Epithelial cell of esophagus (primary cell): ENCODE data around the gene EFCAB6.

ENCODE experiments used
- DNase-seq: peaks from one replicate; pipeline ENCODE4 v3.0.0; 2010; ENCODE audit warnings: low read depth
- H3K4me3 ChIP-seq: 2 replicates; pipeline ENCODE4 v1.5.1; 2011; ENCODE audit warnings: mild to moderate bottlenecking, low read length, control low read depth
- TF ChIP-seq, protein P1 (sequence below): IDR thresholded peaks from 2 replicates; pipeline ENCODE4 v1.5.1; 2011; ENCODE audit warnings: low read depth, mild to moderate bottlenecking, low read length, control low read depth, inconsistent platforms; ENCODE audit not compliant: insufficient read depth; ENCODE audit errors: missing control alignments

EFCAB6 gene

GRCh38 chr22:43564859-43565258 is 247.2 kb downstream of the EFCAB6 start:
- TF ChIP-seq, protein P1, sequence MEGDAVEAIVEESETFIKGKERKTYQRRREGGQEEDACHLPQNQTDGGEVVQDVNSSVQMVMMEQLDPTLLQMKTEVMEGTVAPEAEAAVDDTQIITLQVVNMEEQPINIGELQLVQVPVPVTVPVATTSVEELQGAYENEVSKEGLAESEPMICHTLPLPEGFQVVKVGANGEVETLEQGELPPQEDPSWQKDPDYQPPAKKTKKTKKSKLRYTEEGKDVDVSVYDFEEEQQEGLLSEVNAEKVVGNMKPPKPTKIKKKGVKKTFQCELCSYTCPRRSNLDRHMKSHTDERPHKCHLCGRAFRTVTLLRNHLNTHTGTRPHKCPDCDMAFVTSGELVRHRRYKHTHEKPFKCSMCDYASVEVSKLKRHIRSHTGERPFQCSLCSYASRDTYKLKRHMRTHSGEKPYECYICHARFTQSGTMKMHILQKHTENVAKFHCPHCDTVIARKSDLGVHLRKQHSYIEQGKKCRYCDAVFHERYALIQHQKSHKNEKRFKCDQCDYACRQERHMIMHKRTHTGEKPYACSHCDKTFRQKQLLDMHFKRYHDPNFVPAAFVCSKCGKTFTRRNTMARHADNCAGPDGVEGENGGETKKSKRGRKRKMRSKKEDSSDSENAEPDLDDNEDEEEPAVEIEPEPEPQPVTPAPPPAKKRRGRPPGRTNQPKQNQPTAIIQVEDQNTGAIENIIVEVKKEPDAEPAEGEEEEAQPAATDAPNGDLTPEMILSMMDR: no peak
- no peak for DNase-seq
- no peak overlapping the region for H3K4me3 ChIP-seq

GRCh38 chr22:43563571-43563970 is 248.5 kb downstream of the EFCAB6 start:
- DNase-seq: no peak
- TF ChIP-seq, protein P1: no peak

GRCh38 chr22:43562843-43563242 is 249.3 kb downstream of the EFCAB6 start:
- DNase-seq: no peak
- TF ChIP-seq, protein P1: no peak
- H3K4me3 ChIP-seq: no peak overlapping the region

More at GRCh38 chr22:43563571-43563970, 248.5 kb downstream of the EFCAB6 start:
- H3K4me3 ChIP-seq: no peak overlapping the region

GRCh38 chr22:43561415-43562178 is 250.5 kb downstream of the EFCAB6 start:
- TF ChIP-seq, protein P1: no peak
- DNase-seq: no peak
- H3K4me3 ChIP-seq: no peak overlapping the region

DNA sequence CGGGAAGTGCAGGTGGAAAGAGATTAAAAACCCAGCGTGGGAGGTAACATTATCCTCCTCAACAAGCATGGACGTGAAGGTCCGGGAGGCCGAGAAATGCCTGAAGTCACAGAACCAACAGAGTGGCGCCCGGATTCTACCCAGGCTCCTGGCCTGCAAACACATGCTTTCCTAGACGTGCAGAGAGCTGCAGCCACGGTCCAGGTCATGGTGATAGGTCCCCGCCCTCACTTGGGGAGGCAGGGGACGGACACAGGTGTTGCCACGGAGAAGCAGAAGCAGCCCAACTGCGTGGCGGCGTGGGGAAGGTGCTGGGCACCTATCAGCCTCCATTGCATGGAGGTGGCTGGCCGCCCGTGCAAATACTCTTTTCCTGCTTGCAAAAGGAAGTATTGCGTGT is 251.5 kb downstream of the EFCAB6 start:
- TF ChIP-seq, protein P1: no peak
- DNase-seq: no peak
- H3K4me3 ChIP-seq: no peak overlapping the region

DNA sequence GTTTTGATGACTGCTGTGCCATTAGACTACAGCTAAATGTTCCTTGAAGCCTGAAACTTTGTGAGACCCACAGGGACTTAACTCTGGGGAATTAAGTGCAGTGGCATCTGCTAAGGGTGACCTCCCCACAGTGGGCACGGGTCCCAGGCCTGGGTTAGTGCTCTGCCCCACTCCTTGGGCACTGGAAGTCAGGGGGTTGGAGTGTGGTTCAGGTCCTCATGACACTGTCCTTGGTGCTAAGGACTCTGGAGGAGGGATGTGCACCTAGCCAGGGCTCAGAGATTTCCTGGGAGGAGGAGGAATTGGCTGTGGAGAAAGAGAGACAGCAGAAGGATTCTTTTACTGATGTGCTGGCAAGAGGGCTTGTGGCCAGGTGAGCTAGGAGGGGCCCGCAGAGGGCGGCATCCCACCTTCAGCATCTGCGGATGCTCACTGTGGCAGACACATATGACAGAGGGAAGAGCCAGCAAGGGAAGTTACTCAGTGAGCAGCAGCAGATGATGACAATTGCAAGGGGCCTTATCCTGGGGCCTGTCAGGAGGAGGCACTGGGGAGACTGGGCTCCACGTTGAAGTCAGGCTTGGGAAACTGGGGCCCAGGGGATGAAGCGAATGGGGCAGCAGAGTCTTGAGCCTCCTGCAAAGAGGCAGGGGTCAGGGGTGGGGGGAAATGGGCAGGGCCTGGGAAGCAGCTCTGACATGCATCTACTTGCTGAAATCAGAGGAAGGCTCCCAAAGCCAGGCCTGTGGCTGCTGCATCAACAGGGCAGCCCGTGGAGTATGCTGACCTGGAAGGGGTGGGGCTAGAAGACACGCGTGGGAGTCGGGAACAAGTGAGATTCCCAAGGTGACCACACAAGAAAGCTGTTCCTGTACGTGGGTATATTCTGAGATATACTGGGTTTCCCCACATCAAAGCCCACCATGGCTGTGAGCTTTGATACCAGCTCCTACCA is 256.3 kb downstream of the EFCAB6 start:
- no peak for DNase-seq
- H3K4me3 ChIP-seq: no peak overlapping the region
- TF ChIP-seq, protein P1: no peak
